T-helper 2 cell (primary cell): ENCODE measurements around the gene IL3RA.
A peak's percentile ranks its signal among the peaks of the same experiment; 100 is the strongest.
"Not testable (repeated sequence)": the region's sequence is repeated elsewhere in the genome, so short reads cannot be mapped to it uniquely, and the experiment has no call there.

Experiments
- DNase-seq, 5 experiments: peaks; one replicate each; pipeline versions ENCODE4 v3.0.0 to v3.0.0-alpha.2; 2012 to 2022
- total RNA-seq, 2 donors: gene quantifications; one replicate each; lab custom pipeline; 2026; lab: John Stamatoyannopoulos, UW

The IL3RA gene
- 0.34 to 0.62 reads per million in 2 donors for total RNA-seq

DNA sequence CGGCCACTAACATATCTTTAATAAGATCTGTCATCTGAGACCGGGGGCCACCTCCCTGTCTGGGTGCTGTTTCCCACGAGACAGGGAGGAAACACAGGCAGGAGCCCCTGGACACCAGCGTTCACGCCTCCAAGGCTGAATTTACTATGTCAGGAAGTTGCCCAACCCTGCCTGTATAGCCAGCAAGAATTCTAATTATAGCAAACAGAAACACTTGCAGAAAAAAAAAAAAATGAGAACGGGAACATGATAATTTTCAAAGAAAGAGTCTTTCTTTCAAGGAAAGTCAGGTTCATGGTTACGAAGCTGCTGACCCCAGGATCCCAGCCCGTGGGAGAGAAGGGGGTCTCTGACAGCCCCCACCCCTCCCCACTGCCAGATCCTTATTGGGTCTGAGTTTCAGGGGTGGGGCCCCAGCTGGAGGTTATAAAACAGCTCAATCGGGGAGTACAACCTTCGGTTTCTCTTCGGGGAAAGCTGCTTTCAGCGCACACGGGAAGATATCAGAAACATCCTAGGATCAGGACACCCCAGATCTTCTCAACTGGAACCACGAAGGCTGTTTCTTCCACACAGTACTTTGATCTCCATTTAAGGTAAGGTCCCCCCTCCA lies at the start of gene IL3RA:
Gene IL3RA, plus strand, starts transcription at position 455 of the 613 bp plus-strand sequence. CDS start 4,981 bp downstream, outside the sequence.
- DNase-seq: peak in 1 of 5 experiments; percentile 70

GRCh38 chrX:1289535-1289934 lies 47.0 kb upstream of the IL3RA start:
- DNase-seq: no peak

GRCh38 chrX:1291110-1291740 lies 45.4 kb upstream of the IL3RA start:
- DNase-seq: no peak

DNA sequence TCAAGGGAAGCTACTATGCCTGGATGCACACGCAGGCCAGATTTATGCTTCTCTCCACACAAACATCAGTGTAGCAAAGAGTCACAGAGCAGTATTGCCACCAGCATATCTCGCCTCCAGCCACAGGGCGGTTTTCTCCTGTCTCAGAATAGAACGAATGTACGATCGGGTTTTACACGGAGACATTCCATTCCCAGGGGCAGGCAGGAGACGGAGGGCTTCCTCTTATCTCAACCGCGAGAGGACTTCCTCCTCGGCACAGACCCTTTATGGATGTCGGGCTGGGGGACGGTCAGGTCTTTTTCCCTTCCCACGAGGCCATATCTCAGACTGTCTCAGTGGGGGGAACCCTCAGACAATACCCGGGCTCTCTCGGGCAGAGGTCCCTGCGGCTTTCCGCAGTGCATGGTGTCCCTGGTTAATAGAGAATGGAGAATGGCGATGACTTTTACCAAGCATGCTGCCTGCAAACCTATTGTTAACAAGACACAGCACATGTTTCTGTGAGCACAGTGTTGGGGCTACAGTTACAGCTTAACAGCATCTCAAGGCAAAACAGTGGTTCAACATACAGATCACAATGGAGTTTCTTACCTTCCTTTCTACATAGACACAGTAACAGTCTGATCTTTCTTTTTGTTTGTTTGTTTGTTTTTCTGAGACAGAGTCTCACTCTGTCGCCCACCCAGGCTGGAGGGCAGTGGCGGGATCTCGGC lies 43.9 kb upstream of the IL3RA start:
- DNase-seq: peak in 1 of 5 experiments; percentile 17

- no peak for DNase-seq
Observed at GRCh38 chrX:1294301-1295067, 42.1 kb upstream of the IL3RA start.

DNA sequence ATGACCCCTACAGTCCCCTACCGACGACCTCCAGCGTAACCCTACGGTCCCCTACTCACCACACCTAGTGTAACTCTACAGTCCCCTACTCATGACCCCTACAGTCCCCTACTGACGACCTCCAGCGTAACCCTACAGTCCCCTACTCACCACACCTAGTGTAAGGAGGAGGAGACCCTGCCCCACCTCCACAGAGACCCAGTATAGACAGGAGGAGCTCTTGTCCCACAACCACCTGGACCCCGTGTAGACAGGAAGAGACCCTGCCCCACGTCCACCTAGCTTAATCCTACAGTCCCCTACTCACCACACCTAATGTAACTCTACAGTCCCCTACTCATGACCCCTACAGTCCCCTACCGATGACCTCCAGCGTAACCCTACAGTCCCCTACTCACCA lies 41.0 kb upstream of the IL3RA start:
- no peak for DNase-seq

GRCh38 chrX:1297591-1297990 lies 39.0 kb upstream of the IL3RA start:
- not testable (repeated sequence) for DNase-seq

GRCh38 chrX:1300449-1300848 lies 36.1 kb upstream of the IL3RA start:
- DNase-seq: no peak

DNA sequence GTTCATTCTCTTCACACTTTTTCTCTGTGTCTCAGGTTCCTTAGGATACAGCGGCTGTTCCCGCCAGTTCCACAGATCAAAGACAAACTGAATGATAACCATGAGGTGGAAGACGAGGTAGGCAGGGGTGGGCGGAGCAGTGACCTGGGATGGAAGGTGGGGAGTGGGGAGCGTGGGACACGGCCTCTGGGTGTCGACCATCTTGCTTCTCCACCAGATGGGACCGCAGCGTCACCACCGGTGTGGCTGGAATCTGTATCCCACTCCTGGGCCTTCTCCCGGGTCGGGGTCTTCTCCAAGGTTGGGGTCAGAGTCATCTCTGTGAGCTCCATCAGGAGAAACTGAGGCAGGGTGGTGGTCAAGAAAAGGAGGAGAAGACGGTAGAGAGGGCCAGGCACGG lies 31.2 kb upstream of the IL3RA start:
- no peak for DNase-seq

GRCh38 chrX:1306909-1307625 lies 29.5 kb upstream of the IL3RA start:
- DNase-seq: no peak

GRCh38 chrX:1307626-1308340 lies 28.8 kb upstream of the IL3RA start:
- no peak for DNase-seq

- DNase-seq: no peak
Observed at GRCh38 chrX:1308476-1308875, 28.1 kb upstream of the IL3RA start.

- DNase-seq: not testable (repeated sequence)
Observed at GRCh38 chrX:1308917-1309316, 27.7 kb upstream of the IL3RA start.

- DNase-seq: no peak
Observed at GRCh38 chrX:1313788-1314187, 22.8 kb upstream of the IL3RA start.

DNA sequence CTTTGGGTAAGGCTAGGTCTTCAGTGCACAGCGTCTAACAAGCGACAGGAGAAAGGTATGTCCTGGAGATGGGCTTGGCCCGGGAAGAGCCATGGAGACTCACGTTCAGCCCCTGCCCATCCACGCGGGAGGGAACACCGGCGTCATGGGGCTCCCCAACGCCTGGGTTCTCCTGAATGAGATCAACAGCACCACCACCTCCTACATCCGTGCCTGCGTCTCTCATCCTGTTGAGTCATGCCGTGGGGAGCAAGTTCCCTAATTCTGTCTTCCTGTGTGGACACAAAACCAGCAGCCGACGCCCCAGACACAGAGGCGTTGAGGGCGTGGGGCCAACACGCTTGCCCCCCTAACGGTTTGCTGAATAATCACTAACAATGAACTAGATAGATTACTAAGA lies 20.1 kb upstream of the IL3RA start:
- DNase-seq: peak in 1 of 5 experiments; percentile 46

DNA sequence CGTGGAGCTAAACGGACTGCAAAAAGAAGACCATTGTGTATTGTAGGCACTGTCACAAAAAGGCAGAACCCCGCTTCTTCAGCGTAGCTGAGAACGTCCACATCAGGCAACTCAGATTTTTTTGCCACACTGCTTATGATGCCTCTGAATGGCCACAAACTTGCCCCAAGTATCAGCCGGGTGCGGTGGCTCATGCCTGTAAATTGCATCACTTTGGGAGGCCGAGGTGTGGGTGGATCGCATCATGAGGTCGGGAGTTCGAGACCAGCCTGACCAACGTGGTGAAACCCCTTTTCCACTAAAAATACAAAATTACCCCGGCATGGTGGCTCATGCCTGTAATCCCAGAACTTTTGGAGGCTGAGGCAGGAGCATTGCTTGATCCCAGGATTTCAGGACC lies 14.9 kb upstream of the IL3RA start:
- no peak for DNase-seq

- DNase-seq: peak in 1 of 5 experiments; percentile 60
Observed at GRCh38 chrX:1322393-1322792, 14.2 kb upstream of the IL3RA start.

- DNase-seq: peak in 3 of 5 experiments; percentile 30 to 83 (median 37)
Observed at GRCh38 chrX:1323315-1323714, 13.3 kb upstream of the IL3RA start.

GRCh38 chrX:1325515-1326116 lies 11.0 kb upstream of the IL3RA start:
- DNase-seq: no peak

DNA sequence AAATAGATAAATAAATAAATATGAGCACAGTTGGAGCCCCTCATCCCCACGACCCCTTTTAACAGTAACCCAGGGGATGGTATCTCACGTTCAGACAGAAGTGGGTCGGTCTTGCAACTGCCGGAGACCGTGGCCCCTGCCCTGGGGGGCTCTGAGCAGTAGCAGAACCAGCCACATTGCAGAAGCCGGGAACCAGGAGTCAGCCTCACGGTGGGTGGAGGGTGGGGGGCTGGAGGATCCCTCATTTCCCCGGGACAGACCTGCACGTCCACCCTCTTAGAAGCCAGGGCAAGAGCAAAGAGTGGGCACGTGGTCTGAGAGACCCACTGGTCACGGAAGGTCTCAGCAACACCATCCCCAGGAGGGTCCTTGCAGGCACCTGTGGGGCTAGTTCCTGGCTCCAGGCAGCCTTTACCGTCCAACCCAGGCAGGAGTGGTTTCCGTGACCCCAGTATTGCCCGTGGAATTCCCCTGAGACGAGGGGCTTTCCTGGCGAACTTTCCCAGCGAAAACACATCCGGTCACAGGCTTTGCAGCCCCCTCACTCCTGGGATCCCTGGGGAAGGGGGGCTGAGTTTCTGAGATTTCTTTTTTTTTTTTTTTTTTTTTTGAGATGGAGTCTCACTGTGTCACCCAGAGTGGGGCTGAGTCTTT lies 8.8 kb upstream of the IL3RA start:
- no peak for DNase-seq

- DNase-seq: no peak
Observed at GRCh38 chrX:1330605-1331004, 6.0 kb upstream of the IL3RA start.
